ENCODE measurements around the gene CDK5RAP2.

CDK5RAP2 gene

GRCh38 chr9:120436446-120436845, 143.5 kb downstream of the CDK5RAP2 start:
- DNase-seq (ENCODE audit: low read depth): no peak

- no peak for DNase-seq (ENCODE audit: low read depth)
Measured at GRCh38 chr9:120435091-120435490, 144.9 kb downstream of the CDK5RAP2 start.

- no peak for DNase-seq (ENCODE audit: low read depth)
Measured at GRCh38 chr9:120434532-120434931, 145.4 kb downstream of the CDK5RAP2 start.

- no peak for DNase-seq (ENCODE audit: low read depth)
Measured at GRCh38 chr9:120433701-120434100, 146.3 kb downstream of the CDK5RAP2 start.

- no peak for DNase-seq (ENCODE audit: low read depth)
Measured at GRCh38 chr9:120432600-120432999, 147.4 kb downstream of the CDK5RAP2 start.

GRCh38 chr9:120431268-120431667, 148.7 kb downstream of the CDK5RAP2 start:
- DNase-seq (ENCODE audit: low read depth): no peak

- no peak for DNase-seq (ENCODE audit: low read depth)
Measured at GRCh38 chr9:120424248-120424647, 155.7 kb downstream of the CDK5RAP2 start.

- DNase-seq (ENCODE audit: low read depth): no peak
Measured at GRCh38 chr9:120423812-120424211, 156.2 kb downstream of the CDK5RAP2 start.

GRCh38 chr9:120421977-120422376, 158.0 kb downstream of the CDK5RAP2 start:
- no peak for DNase-seq (ENCODE audit: low read depth)

GRCh38 chr9:120418315-120418714, 161.7 kb downstream of the CDK5RAP2 start:
- DNase-seq (ENCODE audit: low read depth): no peak

GRCh38 chr9:120416781-120417427, 163.1 kb downstream of the CDK5RAP2 start:
- no peak for DNase-seq (ENCODE audit: low read depth)

- no peak for DNase-seq (ENCODE audit: low read depth)
Measured at GRCh38 chr9:120413121-120414048, 166.6 kb downstream of the CDK5RAP2 start.

GRCh38 chr9:120412425-120412951, 167.5 kb downstream of the CDK5RAP2 start:
- DNase-seq (ENCODE audit: low read depth): no peak

GRCh38 chr9:120411862-120412424, 168.0 kb downstream of the CDK5RAP2 start:
- no peak for DNase-seq (ENCODE audit: low read depth)

- no peak for DNase-seq (ENCODE audit: low read depth)
Measured at GRCh38 chr9:120410925-120411501, 169.0 kb downstream of the CDK5RAP2 start.

GRCh38 chr9:120408680-120409258, 171.2 kb downstream of the CDK5RAP2 start:
- no peak for DNase-seq (ENCODE audit: low read depth)

GRCh38 chr9:120405860-120406259, 174.1 kb downstream of the CDK5RAP2 start:
- DNase-seq (ENCODE audit: low read depth): no peak

GRCh38 chr9:120405134-120405533, 174.8 kb downstream of the CDK5RAP2 start:
- DNase-seq (ENCODE audit: low read depth): no peak

GRCh38 chr9:120403543-120403856, 176.5 kb downstream of the CDK5RAP2 start:
- no peak for DNase-seq (ENCODE audit: low read depth)

GRCh38 chr9:120402741-120403542, 177.0 kb downstream of the CDK5RAP2 start:
- no peak for DNase-seq (ENCODE audit: low read depth)

- no peak for DNase-seq (ENCODE audit: low read depth)
Measured at GRCh38 chr9:120399940-120400339, 180.0 kb downstream of the CDK5RAP2 start.
